ENCODE data around the gene WDR19. TPM values are rescaled to one million over a fixed set of nuclear protein-coding genes. Genes with fewer than 3 reads are reported as not detected.

Gene WDR19
- total RNA-seq, 1 donor = 16.5 TPM

DNA sequence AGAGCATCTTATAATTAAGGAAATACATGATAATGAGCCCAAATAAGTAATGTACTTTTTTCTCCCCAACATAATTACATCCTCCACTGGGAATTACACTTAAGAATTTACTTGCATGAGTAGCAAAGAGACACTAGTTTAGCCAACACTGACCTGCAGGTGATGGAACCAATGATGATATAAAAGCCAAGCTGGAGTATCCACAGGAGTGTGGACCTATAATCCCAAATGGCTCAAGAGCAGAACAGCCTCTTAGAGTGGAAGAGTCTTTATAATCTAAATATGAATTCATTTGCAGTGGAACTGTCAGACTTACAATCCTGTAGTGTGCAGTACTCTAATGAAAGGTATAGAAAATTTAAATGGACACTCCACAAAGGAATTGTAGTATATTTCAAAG, 22.2 kb downstream of the WDR19 start:
- Histone ChIP-seq H3K27me3 (ENCODE audit: insufficient read depth, low read length) (no peaks in the 10 kb centered on the region), H3K4me1 (ENCODE audit: insufficient read depth, low read length) (no peaks in the 10 kb centered on the region), H3K9me3 (ENCODE audit: low read depth, low read length) (no peaks in the 10 kb centered on the region), H3K4me3 (ENCODE audit: low read length) (no peak overlapping the region)

DNA sequence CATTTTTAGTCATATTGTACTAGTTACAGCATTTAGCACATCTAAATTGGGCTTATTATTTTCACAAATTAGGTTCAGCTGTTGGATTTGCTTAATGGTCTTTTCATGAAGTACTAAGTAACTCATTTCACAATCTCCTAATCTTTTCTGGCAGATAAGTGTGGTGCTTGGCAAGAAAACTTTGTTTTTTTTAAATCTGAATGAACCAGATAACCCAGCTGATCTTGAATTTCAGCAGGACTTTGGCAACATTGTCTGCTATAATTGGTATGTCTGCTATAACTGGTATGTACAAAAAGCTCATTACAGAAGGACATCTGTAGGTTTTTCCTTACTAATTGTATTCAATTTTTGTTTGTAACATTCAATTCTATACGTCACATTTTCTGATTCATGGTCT, 22.7 kb downstream of the WDR19 start:
- no peak overlapping the region for H3K4me3 ChIP-seq (ENCODE audit: low read length)
- H3K9me3 ChIP-seq (ENCODE audit: low read depth, low read length) = no peaks in the 10 kb centered on the region
- no peaks in the 10 kb centered on the region for H3K4me1 ChIP-seq (ENCODE audit: insufficient read depth, low read length)
- H3K27me3 ChIP-seq (ENCODE audit: insufficient read depth, low read length) = no peaks in the 10 kb centered on the region

DNA sequence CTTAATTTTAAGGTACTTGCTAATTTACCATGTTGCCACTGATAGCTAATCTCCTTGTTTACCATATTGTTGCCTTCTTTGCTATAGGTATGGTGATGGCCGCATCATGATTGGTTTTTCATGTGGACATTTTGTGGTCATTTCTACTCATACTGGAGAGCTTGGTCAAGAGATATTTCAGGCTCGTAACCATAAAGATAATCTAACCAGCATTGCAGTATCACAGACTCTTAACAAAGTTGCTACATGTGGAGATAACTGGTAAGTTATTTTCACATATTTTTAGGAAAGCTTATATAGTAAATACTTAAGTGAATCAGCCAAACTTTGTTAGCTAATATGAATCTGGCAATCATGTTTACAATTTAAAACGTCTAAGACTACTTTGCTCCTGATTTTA, 23.1 kb downstream of the WDR19 start:
- Histone ChIP-seq H3K4me1 (ENCODE audit: insufficient read depth, low read length) (no peaks in the 10 kb centered on the region), H3K4me3 (ENCODE audit: low read length) (no peak overlapping the region), H3K9me3 (ENCODE audit: low read depth, low read length) (no peaks in the 10 kb centered on the region), H3K27me3 (ENCODE audit: insufficient read depth, low read length) (no peaks in the 10 kb centered on the region)

DNA sequence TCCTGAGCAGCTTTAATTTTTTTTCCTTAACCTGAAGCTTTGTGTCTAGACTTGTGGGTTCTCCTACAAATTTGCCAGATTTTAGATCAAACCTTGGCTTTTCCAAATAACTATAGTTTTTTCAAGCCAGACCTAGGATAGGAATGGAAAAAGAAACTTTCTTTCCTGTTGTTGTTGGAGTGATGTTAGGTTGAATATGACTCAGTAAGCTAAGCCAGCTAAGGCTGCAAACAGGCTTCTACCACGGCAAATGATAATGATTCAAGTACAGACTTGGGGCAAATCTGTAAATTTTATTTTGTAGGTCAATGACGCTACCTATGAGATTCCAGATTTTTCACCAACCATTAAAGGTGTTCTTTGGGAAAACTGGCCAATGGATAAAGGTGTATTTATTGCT, 45.6 kb downstream of the WDR19 start:
- Histone ChIP-seq H3K4me1 (ENCODE audit: insufficient read depth, low read length) (no peaks in the 10 kb centered on the region), H3K4me3 (ENCODE audit: low read length) (no peak overlapping the region), H3K9me3 (ENCODE audit: low read depth, low read length) (no peaks in the 10 kb centered on the region), H3K27me3 (ENCODE audit: insufficient read depth, low read length) (no peaks in the 10 kb centered on the region)

DNA sequence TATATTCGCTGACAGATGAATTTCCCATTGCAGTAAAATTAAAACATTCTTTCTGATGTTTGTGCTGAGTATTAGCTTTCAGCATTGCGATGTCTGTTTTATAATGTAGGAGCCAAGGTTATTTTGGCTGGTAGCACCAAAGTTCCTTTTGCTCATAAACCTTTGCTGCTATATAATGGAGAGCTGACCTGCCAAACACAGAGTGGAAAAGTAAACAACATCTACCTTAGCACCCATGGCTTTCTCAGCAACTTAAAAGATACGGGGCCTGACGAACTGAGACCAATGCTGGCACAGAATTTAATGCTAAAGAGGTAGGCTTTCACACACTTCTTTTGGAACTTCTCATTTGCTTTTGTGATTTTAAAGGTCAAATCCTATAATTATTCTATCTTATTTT, 46.0 kb downstream of the WDR19 start:
- no peak overlapping the region for H3K4me3 ChIP-seq (ENCODE audit: low read length)
- no peaks in the 10 kb centered on the region for H3K9me3 ChIP-seq (ENCODE audit: low read depth, low read length)
- no peaks in the 10 kb centered on the region for H3K27me3 ChIP-seq (ENCODE audit: insufficient read depth, low read length)

DNA sequence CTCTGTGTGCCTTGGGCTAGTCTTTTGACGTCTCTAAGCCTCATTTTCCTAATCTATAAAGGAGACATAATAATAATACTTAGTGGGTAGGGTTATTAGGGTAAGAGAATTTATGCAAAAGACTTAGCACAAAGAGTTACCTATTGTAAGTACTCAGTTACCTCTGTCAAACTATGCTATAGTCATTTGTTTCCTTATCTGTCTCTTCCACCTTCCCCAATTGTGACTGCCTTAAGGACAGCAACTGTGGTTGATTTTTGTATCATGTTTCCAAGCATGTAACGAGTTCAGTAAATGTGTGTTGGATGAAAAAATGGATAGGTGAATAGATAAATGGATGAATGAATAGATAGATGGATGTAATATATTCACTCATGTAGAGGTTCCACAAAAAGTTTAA, 48.1 kb downstream of the WDR19 start:
- H3K4me3 ChIP-seq (ENCODE audit: low read length) = no peak overlapping the region
- H3K9me3 ChIP-seq (ENCODE audit: low read depth, low read length) = no peaks in the 10 kb centered on the region
- H3K4me1 ChIP-seq (ENCODE audit: insufficient read depth, low read length) = no peaks in the 10 kb centered on the region
- no peaks in the 10 kb centered on the region for H3K27me3 ChIP-seq (ENCODE audit: insufficient read depth, low read length)

More for the DNA sequence above, 46.0 kb downstream of the WDR19 start:
- no peaks in the 10 kb centered on the region for H3K4me1 ChIP-seq (ENCODE audit: insufficient read depth, low read length)

DNA sequence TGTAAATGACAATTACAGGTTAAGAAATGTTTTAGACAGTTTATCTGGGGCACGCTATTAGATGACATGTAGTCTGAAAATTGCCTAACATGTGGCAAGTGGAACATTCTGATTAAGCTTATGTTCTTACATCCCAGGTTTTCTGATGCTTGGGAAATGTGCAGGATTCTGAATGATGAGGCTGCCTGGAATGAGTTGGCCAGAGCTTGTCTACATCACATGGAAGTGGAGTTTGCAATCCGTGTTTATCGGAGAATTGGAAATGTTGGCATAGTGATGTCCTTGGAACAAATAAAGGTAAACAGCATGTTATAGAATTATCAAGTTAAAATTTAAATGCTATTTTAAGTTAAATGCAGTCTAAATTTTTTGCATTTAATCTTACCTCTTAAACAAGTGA, 49.3 kb downstream of the WDR19 start:
- H3K4me1 ChIP-seq (ENCODE audit: insufficient read depth, low read length) = no peaks in the 10 kb centered on the region
- H3K27me3 ChIP-seq (ENCODE audit: insufficient read depth, low read length) = no peaks in the 10 kb centered on the region
- no peak overlapping the region for H3K4me3 ChIP-seq (ENCODE audit: low read length)
- H3K9me3 ChIP-seq (ENCODE audit: low read depth, low read length) = no peaks in the 10 kb centered on the region

DNA sequence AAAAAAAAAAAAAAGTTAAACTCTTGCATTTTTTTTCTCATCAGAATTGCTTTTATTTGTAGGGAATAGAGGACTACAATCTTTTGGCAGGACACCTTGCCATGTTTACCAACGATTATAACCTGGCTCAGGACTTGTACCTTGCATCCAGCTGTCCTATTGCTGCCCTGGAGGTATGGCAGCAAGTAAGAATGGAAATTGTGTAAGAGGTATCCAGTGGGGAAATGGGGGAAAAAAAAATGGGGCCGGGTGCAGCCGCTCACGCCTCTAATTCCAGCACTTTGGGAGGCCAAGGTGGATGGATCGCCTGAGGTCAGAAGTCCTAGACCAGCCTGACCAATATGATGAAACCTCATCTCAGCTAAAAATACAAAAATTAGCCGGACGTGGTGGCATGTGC, 49.8 kb downstream of the WDR19 start:
- Histone ChIP-seq H3K9me3 (ENCODE audit: low read depth, low read length) (no peaks in the 10 kb centered on the region), H3K4me1 (ENCODE audit: insufficient read depth, low read length) (no peaks in the 10 kb centered on the region), H3K27me3 (ENCODE audit: insufficient read depth, low read length) (no peaks in the 10 kb centered on the region), H3K4me3 (ENCODE audit: low read length) (no peak overlapping the region)

DNA sequence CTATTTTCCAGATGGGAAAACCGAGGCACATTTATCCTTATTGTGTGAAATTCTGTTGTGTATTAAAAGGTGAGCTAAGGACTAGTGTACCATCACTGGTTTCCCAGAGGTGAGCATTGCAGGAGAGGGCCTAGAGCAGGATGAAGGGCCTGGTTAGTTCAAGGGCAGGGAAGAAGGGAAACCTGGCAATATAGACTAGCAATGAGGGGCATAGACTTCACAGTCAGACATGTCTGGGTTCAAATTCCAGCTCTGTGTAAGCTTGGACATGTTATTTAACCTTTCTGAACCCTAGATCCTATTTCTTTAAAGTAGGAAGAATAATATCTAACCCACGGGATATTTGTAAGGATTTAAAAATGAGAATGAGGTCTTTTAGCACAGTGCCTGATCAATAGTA, 50.8 kb downstream of the WDR19 start:
- Histone ChIP-seq H3K4me3 (ENCODE audit: low read length) (no peak overlapping the region), H3K9me3 (ENCODE audit: low read depth, low read length) (no peaks in the 10 kb centered on the region), H3K4me1 (ENCODE audit: insufficient read depth, low read length) (no peaks in the 10 kb centered on the region), H3K27me3 (ENCODE audit: insufficient read depth, low read length) (no peaks in the 10 kb centered on the region)

DNA sequence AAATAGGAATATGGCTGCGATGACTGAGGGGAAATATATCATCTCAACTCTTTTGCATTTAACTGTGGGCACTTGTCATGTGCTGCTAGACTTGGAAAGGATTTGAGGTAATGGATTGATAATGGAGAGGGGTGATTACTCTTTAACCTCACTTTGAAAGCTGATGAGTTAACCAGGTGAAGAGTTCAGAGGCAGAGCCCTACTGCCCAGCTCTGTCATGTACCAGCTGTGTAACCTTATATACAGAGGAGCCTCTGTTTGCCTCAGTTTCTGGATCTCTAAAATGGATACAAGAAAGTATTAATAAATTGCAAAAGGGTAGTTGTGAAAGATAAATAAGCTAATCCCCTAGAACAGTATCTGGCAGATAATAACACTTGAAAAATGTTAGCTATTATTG, 51.5 kb downstream of the WDR19 start:
- no peaks in the 10 kb centered on the region for H3K9me3 ChIP-seq (ENCODE audit: low read depth, low read length)
- H3K4me1 ChIP-seq (ENCODE audit: insufficient read depth, low read length) = no peaks in the 10 kb centered on the region
- H3K27me3 ChIP-seq (ENCODE audit: insufficient read depth, low read length) = no peaks in the 10 kb centered on the region
- no peak overlapping the region for H3K4me3 ChIP-seq (ENCODE audit: low read length)

DNA sequence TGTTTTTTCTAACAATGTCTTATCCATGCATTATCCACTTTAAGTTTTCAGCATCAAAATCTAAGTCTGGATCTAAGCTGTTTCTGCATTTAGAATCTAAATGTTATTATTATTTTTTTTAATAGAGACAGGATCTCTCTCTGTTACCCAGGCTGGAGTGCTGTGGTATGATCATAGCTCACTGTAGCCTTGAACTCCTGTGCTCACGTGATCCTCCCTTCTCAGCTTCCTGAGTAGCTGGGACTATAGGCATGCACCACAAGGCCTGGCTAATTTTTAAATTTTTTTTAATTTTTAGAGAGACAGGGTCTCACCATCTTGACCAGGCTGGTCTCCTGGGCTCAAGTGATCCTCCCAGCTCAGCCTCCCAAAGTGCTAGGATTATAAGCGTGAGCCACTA, 52.7 kb downstream of the WDR19 start:
- Histone ChIP-seq H3K9me3 (ENCODE audit: low read depth, low read length) (no peaks in the 10 kb centered on the region), H3K27me3 (ENCODE audit: insufficient read depth, low read length) (no peaks in the 10 kb centered on the region), H3K4me3 (ENCODE audit: low read length) (no peak overlapping the region), H3K4me1 (ENCODE audit: insufficient read depth, low read length) (no peaks in the 10 kb centered on the region)

DNA sequence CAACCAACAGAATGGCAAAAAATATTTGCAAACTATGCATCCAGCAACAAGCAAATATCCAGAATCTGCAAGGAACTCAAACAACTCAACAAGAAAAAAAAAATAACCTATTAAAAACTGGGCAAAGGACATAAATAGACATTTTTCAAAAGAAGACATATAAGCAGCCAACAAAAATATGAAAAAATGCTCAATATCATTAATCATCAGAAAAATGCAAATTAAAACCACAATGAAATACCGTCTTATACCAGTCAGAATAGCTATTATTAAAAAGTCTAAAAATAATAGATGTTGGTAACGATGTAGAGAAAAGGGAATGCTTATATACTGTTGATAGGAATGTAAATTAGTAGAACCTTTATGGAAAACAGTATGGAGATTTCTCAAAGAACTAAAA, 53.4 kb downstream of the WDR19 start:
- Histone ChIP-seq H3K27me3 (ENCODE audit: insufficient read depth, low read length) (no peaks in the 10 kb centered on the region), H3K4me3 (ENCODE audit: low read length) (no peak overlapping the region), H3K9me3 (ENCODE audit: low read depth, low read length) (no peaks in the 10 kb centered on the region), H3K4me1 (ENCODE audit: insufficient read depth, low read length) (no peaks in the 10 kb centered on the region)

DNA sequence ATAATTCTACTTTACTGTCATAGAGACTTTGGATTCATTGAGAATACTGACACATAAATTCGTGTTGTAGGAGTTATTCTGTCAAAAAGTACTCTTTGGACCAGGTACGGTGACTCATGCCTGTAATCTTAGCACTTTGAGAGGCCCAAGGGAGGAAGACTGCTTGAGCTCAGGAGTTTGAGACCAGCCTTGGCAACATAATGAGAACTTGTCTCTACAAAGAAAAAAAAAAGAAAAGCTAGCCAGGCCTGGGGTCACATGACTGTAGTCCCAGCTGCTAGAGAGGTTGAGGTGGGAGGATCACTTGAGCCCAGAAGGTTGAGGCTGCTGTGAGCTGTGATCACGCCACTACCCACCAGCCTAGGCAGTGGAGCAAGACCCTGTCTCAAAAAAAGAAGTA, 54.9 kb downstream of the WDR19 start:
- no peak overlapping the region for H3K4me3 ChIP-seq (ENCODE audit: low read length)
- H3K9me3 ChIP-seq (ENCODE audit: low read depth, low read length) = no peaks in the 10 kb centered on the region
- H3K27me3 ChIP-seq (ENCODE audit: insufficient read depth, low read length) = no peaks in the 10 kb centered on the region
- H3K4me1 ChIP-seq (ENCODE audit: insufficient read depth, low read length) = no peaks in the 10 kb centered on the region

DNA sequence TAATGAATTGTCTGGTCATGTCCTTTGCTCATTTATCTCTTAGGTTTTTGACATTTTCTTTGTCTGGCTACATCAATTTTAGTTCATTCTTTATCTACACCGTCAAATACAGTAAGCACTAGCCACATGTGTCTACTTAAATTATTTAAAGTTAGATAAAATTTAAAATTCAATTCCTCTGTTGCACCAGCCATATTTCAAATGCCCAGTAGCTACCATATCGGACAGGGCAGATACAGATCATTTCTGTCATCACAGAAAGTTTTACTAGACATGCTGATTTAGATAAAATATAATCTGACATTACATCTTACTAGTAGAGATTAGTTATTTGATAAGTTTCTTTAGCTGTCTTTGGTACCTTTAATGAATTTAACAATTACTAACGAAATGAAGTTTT, 61.1 kb downstream of the WDR19 start:
- H3K9me3 ChIP-seq (ENCODE audit: low read depth, low read length) = no peaks in the 10 kb centered on the region
- H3K4me1 ChIP-seq (ENCODE audit: insufficient read depth, low read length) = no peaks in the 10 kb centered on the region
- no peaks in the 10 kb centered on the region for H3K27me3 ChIP-seq (ENCODE audit: insufficient read depth, low read length)
- H3K4me3 ChIP-seq (ENCODE audit: low read length) = no peak overlapping the region

DNA sequence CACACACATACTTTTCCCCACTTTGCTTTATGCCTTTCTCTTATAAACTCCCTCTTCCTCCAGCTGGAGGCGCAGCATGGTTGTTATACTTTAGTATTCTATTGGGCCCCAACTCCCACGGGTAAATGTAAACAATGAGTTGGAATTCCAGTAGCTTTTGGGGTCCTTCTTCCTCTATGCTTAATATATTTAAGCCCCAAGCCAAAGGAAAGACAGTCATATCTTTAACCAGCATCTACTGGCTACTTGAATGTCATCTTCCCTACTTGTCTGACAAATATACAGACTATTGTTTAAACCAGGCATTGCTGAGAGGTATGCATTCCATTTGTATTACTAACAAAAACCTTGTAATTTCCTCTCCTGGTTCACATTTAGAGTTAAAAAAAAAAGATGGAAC, 72.9 kb downstream of the WDR19 start:
- no peak overlapping the region for H3K4me3 ChIP-seq (ENCODE audit: low read length)
- no peaks in the 10 kb centered on the region for H3K4me1 ChIP-seq (ENCODE audit: insufficient read depth, low read length)
- no peaks in the 10 kb centered on the region for H3K27me3 ChIP-seq (ENCODE audit: insufficient read depth, low read length)
- H3K9me3 ChIP-seq (ENCODE audit: low read depth, low read length) = no peaks in the 10 kb centered on the region

DNA sequence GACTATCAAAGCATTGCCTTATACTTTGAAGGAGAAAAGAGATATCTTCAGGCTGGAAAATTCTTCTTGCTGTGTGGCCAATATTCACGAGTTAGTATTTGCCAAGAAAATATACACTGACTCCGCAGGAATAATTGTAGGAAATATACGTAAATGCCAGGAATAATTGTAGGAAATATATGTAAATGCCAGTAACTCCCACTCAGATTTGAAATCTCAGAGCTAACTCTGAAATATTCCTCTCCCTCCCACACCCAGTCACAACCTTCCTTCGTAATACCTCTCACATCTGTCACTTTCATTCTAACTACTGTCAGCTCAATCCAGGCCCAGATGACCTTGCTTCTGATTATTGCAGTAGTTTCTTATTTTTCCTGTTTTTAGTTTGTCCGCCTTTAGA, 73.5 kb downstream of the WDR19 start:
- Histone ChIP-seq H3K4me1 (ENCODE audit: insufficient read depth, low read length) (no peaks in the 10 kb centered on the region), H3K9me3 (ENCODE audit: low read depth, low read length) (no peaks in the 10 kb centered on the region)

DNA sequence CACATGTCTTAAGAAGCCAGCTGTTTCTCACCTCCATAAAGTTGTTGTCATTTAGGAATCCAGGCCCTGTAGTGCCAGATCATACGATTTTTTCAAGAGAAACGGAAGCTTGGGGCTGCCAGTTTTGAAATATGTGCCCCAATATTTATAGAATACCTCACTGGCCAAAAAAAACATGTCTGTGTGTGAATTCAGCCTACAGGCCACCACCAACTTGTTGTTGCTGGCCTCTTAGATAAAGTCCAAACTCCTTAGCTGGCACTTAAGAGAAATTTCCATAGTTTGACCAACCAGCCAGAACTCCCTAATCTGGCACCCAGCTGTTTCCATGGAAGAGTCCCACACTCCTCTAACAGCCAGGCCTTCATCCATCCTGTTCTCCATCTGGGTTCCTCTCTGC, 74.1 kb downstream of the WDR19 start:
- H3K4me1 ChIP-seq (ENCODE audit: insufficient read depth, low read length) = no peaks in the 10 kb centered on the region
- no peak overlapping the region for H3K4me3 ChIP-seq (ENCODE audit: low read length)
- no peaks in the 10 kb centered on the region for H3K9me3 ChIP-seq (ENCODE audit: low read depth, low read length)
- no peaks in the 10 kb centered on the region for H3K27me3 ChIP-seq (ENCODE audit: insufficient read depth, low read length)

More for the DNA sequence above, 73.5 kb downstream of the WDR19 start:
- Histone ChIP-seq H3K27me3 (ENCODE audit: insufficient read depth, low read length) (no peaks in the 10 kb centered on the region), H3K4me3 (ENCODE audit: low read length) (no peak overlapping the region)
